Measurements from ENCODE around the gene CC2D2A.

CC2D2A gene

DNA sequence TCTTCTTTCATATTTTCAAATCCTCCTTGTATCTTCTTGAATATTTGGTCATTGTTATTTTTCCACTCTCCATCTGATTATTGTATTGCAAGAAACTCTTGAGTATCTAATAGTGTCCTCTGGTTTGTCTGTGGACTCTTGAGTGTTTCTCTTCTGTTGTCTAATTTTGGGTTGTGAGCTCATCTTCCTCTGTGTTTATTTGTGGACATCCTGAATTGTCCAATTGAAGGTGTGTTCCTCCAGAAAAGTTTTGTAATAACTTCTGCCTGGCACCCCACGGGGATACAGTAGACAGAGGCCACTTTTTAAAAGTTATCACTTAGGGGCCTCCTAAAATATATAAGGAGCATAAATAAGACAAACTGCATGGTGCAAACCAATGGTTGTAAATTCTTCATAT lies 3.1 kb upstream of the CC2D2A start:
- no peak for DNase-seq (ENCODE audit: low read depth in 3 of 3)

DNA sequence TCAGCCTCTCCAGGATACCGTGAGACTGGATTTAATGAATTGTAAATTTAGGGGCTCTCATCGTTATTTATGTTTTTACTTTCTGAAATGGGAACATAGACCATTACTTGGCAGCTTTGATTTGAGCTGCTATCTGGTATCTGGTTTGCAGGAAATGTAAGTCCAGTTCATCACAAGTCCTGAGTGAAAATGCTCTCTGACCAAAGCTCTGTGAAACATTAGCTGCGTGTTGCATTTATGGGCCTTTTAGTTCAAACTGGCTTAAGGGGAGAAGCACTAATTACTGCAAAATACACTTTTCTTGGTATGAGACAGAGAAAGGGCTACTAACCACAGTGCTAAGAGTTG lies 420 bp downstream of the CC2D2A start:
- no peak for DNase-seq (ENCODE audit: low read depth in 3 of 3)

DNA sequence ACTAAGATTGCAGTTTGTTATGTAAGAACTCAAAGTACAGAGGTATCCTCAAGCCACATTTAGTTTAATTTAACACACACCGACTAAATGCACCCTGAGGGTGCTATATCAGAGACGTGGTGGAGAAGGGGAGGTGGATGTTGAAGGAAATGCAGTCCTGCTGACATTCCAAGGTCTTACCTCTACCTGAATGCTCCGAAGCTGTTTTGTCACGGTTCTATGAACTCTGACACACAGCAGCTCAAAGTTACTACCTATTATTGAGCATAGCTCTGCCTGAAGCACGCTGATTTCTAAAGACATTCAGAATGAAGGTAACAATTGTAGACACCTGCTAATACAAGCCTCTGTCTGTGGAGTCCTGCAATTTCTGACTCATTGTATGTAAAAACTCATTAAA lies 6.7 kb downstream of the CC2D2A start:
- DNase-seq (ENCODE audit: low read depth in 3 of 3) = no peak

DNA sequence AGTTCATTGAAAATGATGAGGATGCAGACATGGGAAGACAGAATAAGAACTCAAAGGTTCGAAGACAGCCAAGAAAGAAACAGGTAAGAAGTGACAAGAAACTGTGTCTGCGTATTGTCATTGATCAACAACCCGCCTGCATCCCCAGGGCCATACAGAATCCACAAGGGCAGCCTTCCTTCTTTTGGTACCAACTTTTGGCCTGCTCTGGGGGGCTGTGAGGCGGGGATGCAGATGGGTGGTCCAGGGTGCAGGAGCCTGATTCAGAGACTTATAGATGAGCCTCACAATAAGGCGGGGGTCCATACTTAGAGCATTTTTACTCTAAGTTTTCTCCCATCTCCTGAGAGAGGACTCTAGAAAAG lies 9.0 kb downstream of the CC2D2A start:
- DNase-seq (ENCODE audit: low read depth in 3 of 3) = no peak

DNA sequence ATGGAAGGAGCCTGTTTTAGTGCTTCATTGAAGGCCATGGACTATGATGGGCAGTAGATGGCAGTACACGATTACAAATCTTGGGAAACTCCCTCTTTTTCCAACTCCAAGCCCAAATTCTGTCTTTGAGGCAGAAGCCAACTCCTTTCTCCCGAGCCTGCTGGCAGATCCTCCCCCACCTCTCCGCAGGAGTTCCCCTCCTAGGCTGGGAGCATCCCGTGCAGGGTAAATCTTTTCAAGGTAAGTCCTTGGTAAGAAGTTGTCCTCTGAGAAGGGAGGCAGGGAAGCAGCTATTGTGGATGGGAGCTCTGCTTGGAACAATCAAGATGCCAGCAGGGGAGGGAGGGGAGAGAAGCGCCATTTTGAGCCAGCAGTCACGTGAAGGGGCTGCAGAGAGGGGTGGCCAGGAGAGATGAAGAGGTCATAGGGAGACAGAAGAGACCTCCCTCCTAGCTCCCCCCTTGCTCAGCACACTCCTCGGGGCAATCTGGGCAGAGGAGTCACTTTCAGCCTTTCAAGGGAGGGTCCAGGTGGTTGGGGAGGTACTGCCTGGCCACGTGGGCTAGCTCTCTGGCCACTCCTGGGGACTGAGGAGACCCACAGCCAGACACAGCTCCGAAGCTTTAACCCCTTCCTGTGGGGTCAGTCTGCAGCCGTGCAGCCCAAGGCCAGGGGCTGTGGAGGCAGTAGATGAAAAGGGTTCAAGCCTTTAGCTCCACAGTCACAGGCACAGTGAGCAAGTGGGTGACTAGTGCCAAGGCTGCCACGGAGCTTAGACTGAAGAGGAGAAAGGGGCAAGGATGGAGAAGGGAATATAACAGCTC lies 9.6 kb downstream of the CC2D2A start:
- DNase-seq (ENCODE audit: low read depth in 3 of 3) = no peak

DNA sequence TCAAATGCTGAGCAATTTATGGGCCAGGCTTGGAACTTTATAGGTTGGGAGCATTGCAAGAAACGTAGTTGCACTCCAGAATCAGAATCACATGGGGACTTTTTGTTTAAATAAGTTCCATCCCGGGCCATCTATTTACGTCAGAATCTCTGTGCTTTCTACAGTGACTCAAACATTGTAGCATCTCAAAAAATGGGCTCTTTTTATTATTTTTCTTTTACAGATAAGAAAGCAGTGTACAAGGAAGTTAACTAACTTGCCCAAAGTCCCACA lies 10.2 kb downstream of the CC2D2A start:
- no peak for DNase-seq (ENCODE audit: low read depth in 3 of 3)

DNA sequence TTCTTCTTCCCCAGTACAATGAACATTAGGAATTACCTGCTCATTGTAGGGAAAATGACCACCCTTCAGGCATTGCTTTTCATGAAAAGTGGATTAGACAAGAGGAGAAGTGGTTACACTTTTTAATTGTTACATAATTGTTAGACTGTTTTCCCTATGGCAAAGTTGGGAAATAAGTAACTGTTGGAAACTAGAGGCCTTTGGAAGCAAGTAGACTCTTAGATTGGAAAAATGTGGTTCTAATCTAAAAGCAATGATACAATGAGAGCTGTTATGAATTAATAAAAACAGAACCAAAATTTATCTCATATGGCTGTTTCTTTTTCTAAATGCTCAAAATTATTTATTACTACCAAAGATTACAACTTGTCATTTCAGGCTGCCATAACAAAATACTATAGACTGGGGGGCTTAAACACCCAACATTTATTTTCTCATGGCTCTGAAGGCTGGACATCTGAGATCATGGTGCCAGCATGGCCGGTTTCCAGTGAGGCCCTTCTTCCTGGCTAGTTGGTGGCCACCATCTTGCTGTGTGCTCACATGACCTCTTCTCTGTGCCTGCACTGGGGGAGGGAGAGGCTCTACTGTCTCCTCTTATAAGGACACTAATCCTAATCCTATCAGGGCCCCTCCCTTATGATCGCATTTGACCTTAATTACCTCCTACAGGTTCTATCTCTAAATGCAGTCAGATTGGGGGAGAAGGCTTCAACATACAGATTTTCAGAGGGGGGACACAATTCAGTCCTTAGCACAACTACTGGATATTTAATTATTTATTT lies 12.5 kb downstream of the CC2D2A start:
- DNase-seq (ENCODE audit: low read depth in 3 of 3) = no peak

DNA sequence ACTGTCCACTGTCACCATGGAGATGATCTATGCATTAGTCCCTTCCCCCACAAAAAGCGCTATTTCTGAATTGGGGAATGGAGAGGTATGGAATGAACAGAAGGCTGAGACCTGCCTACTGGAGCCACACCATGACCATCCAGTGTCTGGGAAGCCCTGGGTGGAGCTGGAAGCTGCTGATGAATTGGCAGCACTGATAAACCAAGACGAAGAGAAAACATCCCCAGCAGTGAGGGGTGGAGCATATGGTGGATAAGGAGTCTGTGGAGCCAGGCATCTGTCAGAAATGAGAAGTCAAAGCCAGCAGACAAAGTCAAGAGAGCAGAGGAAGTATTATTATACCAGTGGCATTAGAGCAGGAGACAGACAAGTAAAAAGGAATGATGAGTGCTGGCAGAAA lies 13.2 kb downstream of the CC2D2A start:
- DNase-seq (ENCODE audit: low read depth in 3 of 3) = no peak

DNA sequence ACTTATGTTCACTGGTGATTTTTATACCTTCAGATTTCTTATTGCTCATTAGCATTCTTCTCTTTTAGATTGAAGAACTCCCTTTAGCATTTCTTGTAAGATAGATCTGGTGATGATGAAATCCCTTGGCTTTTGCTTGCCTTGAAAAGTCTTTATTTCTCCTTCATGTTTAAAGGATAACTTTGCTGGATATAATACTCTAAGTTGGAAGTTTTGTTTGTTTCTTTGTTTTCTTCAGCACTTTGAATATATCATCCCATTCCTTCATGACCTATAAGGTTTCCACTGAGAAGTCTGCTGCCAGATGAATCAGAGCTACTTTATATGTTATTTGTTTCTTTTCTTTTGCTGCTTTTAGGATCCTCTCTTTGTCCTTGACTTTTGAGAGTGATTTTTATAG lies 18.5 kb downstream of the CC2D2A start:
- DNase-seq (ENCODE audit: low read depth in 3 of 3) = no peak

DNA sequence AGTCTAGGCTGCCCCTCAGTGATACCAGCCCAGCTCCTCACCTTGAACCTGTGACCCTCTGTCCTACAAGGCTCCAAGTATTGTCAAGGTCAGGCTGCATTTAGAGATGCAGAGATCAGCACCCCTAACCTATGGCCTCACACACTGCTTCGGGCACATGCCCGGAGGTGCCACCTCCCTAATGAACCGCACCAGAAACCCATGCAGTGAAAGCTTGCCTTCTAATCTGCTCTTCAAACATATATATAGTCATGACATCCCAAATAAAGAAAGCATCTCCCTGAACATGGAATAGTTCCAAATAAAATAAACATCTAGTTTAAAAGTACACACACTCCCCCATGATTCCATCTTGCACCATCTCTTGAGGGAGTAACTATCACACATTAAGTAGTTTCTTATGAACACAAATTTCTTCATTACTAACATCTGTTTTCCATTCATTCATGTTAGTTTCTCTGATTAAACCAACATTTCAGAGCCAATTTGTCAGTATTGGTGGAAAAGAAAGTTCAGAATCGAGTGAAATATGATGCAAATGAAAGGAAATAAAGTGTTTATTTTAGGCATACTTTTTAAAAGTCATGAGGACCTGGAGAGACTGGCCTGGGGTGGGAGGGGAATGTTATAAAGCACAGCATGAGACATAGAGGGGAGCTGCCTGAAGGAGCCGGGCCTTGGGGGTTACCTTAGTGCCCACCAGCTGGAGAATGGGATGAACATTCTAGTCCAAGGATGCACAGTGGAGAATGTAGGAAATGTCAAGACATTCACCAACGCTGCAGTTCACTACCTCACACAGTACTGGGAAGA lies 19.2 kb downstream of the CC2D2A start:
- DNase-seq (ENCODE audit: low read depth in 3 of 3) = no peak

DNA sequence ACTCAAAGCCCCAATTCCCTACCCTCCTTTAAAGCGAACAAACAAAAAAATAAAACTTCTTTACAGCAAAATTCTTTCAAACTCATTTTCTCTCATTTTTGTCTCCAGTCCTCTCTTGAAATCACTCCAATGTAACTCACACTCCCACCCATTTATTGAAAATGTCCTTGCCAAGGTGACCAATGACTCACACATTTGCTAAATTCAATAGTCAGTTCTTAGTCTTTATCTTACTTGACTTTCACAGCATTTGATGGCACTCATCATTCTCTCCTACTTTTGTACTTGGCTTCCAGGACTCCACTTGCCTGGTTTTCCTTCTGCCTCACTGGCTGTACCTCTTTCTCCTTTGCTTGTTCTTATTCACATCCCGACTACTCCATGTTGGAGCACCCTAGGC lies 19.9 kb downstream of the CC2D2A start:
- DNase-seq (ENCODE audit: low read depth in 3 of 3) = no peak

DNA sequence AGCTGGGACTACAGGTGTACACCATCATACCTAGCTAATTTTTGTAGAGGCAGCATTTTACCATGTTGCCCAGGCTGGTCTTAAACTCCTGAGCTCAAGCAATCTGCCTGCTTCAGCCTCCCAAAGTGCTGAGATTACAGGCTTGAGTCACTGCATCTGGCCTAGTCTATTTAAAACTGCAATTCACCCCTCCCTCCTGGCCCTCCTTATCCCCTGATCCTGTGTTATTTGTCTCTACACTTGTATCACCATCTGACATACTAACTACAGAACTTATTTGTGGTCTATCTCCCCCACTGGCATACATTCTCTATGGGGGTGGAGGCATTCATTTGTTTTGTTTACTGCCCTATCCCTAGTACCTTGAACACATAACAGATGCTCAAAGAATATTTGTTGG lies 23.7 kb downstream of the CC2D2A start:
- DNase-seq (ENCODE audit: low read depth in 3 of 3) = no peak

DNA sequence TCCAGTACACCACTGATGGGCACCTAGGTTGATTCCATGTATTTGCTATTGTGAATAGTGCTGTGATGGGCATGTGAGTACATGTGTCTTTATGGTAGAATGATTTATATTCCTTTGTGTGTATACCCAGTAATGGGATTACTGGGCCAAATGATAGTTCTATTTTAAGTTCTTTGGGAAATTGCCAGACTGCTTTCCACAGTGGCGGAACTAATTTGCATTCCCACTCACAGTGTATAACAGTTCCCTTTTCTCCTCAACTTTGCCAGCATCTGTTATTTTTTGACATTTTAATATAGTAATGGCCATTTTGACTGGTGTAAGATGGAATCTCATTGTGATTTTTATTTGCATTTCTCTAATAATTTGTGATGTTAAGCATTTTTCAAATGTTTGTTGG lies 25.9 kb downstream of the CC2D2A start:
- no peak for DNase-seq (ENCODE audit: low read depth in 3 of 3)

DNA sequence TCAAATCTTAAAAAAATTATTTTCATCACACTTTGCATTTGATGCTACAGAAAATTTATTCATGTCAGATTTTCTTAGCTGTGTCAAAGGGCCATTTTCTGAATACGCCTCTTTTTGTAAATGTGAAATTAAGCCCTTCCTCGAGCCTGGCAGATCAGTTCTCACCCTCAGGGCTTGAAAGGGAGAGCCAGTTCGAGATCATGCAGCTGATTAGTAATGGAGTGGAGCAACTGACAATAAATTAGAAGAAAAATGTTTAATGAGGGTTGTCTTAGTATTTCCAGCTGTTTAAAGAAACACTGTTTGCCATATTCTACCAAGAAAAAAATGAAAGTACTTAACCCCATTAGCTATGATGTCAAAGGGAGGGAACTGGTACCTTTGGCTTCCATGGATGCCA lies 28.7 kb downstream of the CC2D2A start:
- DNase-seq (ENCODE audit: low read depth in 3 of 3) = no peak

DNA sequence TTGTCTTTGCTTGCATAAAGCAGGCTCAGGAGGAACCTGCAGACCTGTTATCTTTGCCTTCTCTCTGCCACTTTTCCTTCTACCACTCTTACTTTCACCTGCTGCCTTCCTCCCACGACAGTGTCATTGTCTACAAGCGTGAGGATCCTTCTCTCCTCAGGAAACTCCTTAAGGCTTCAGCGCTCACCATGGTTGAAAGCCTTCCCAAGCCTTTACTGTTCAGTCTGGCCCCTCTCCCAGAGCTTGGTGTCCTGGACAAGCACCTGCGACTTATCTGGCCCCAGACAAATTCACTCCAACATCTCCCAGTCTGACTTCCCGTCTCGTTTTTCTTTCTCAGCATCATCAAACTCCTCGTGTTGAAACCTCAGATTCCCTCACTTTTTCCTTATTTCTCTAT lies 31.0 kb downstream of the CC2D2A start:
- no peak for DNase-seq (ENCODE audit: low read depth in 3 of 3)

DNA sequence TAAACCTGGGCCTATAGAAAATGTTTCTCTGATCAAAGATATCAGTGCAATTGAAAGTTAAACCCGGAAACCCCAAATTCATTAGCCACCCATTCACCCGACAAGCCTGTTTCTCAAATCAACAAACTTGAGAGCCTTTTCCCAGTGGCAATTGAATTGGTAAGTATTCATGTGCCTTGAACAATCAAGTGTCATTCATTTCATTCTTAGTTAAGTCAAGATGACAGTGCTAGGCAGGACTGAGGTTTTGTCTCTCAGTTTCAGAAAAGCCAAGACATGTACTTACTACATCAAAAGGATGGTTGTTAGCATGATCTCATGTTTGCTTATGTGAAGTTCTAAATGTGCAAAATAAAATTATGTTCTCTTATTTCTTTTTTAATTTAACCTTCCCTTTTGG lies 32.3 kb downstream of the CC2D2A start:
- no peak for DNase-seq (ENCODE audit: low read depth in 3 of 3)

DNA sequence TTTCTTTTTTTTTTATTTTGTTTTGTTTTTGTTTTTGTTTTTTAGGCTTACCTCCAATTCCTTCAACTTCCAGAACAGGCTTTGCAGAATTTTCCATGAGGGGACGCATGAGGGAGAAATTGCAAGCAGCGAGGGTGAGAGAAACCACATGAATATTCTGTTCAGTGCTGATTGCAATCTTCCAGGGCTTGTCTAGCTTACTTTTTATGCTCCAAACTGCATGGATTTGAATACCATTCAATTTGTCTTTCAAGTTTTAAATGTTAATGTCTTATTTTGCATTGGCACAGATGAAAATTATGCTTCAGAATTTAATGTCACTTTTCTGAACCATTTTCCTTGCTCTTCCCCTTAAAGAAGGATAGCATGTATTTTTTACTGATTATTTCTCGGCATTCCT lies 32.7 kb downstream of the CC2D2A start:
- no peak for DNase-seq (ENCODE audit: low read depth in 3 of 3)

DNA sequence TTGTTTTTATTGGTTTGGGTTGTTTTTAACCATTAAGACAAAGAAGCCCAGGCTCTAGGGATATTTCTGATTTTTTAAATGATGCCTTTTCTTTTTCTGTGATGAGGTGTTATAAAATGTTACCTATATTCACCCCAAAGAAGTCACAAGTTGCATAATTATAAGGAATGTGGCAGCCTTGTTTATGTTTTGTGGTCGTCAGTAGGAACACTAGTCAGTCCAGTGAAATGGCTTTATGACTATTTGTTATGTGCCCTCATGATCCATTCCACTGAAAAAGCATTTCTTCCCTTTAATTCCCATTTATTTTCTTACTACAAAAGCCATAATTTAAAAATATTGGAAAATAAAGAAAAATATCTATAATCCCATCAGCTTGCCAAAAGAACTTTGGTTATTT lies 34.4 kb downstream of the CC2D2A start:
- no peak for DNase-seq (ENCODE audit: low read depth in 3 of 3)

DNA sequence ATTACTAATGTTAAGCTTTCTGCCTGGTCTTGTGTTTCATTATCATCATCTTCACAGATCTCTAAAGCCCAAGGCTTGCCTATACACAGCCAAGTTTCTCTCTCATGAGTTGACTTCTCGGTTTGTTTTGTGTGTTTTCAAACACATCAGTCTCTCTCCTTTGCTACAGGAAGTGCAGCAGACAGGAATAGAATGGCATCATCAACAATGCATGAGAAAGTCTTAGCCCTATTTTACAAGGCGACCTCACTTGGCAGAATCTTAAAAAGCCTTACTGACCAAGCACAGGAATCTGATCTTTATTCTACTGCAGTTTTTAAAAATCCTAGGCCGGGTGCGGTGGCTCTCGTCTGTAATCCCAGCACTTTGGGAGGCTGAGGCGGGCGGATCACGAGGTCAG lies 36.8 kb downstream of the CC2D2A start:
- no peak for DNase-seq (ENCODE audit: low read depth in 3 of 3)

DNA sequence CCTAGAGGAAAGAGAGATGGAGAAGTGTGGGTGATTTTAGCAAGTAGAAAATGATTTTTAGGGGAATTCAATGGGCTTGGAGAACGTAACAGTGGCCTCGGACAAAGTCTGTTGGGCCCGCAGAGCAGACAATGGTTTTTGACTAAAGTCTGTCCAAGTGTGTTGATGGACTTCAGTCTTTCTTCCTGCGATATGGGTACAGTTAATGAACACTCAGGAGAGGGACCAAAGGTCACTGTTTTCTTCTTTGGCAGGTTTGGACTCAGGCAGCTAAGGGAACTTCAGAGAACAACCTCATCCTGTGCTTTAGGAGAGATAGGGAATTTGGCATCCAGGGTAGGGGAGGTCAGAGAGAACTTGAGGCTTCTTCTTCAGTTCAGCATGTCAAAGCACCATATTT lies 38.0 kb downstream of the CC2D2A start:
- no peak for DNase-seq (ENCODE audit: low read depth in 3 of 3)

DNA sequence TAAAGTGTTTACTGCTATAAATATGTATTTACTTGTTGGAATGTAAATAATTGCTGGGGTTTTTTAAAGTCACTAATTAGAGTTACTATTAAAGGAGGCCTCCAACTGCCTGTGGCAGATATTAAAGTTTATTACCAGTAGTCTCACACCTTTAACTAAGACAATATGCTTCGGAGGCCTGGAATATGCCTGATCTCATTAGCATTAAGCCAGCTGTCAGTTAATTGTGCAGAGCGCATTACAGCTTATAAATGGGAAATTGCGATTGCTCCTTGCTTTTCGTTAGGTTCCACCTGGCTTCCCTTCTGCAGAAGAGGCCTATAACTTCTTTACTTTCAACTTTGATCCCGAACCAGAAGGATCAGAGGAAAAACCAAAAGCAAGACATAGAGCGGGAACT lies 41.3 kb downstream of the CC2D2A start:
- no peak for DNase-seq (ENCODE audit: low read depth in 3 of 3)

DNA sequence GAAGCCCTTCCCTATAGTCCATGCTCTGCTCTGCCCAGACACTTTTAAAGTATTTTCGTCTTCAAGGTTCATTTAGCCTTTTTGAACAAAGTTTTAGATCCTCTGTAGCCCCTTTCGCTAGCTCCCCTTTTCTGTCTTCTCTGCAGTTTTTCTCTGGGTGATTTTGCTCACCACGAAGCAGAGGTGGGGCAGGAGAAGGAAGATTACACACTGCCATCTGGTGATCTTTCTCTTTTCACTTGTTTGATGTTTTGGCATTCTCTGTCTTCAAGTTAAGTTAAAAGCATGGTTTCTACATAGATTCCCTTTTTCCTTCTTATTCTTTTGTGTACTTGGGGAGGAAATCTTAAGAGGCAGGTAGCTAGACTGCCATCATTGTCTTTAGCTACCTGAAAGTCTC lies 43.9 kb downstream of the CC2D2A start:
- DNase-seq (ENCODE audit: low read depth in 3 of 3) = no peak

DNA sequence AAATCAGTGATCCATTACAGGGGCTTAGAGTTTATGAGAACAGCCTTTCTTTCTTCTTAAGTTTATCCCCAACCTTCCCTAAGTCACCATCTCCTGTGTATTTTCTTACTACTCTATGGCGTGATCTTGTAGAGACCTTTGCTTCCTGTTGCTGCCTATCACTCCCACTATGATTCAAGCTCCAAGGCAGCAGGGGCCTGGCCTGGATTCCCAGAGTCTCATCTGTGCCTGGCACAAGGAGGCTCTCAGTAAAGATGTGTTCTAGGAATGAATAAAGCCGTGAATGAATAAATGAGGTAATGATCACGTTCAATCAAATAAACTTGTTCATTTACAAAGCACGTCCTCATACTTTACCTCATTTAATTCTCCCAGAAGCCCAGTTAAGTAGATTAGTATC lies 45.4 kb downstream of the CC2D2A start:
- DNase-seq (ENCODE audit: low read depth in 3 of 3) = no peak

Data from stimulated activated CD4-positive, alpha-beta T cell treated with anti-CD3 and anti-CD28 coated beads, TNF-alpha, amount 100 ng/mL, for 24 hours (primary cell).